Thyroid gland (tissue), 4 donors: Measurements from ENCODE around the gene ETV3. TPM values are rescaled to one million over a fixed set of nuclear protein-coding genes. Genes with fewer than 3 reads are reported as not detected.

Source experiments
- DNase-seq, 2 donors: peaks; one replicate each; pipeline ENCODE4 v3.0.0-alpha.2; 2019
- H3K27ac ChIP-seq, 3 donors: fragments of 200-600 bp; sonication (generic); 1 replicate in 2 of 3; 2 replicates in 1 of 3; pipeline ENCODE4 v1.5.1; 2016 to 2019; ENCODE audit warnings: mild to moderate bottlenecking in 1 of 3, moderate library complexity in 1 of 3
- H3K27me3 ChIP-seq: fragments of 200-600 bp; sonication (generic); one replicate; pipeline ENCODE4 v1.5.1; 2019
- H3K36me3 ChIP-seq, 2 donors: fragments of 200-600 bp; sonication (generic); one replicate each; pipeline ENCODE4 v1.5.1; 2016 to 2019
- H3K4me1 ChIP-seq, 2 donors: fragments of 200-600 bp; sonication (generic); one replicate each; pipeline ENCODE4 v1.5.1; 2017 to 2019
- H3K4me3 ChIP-seq, 3 donors: fragments of 200-600 bp; sonication (generic); replicated peaks in 1 of 3; 1 replicate in 2 of 3; 2 replicates in 1 of 3; pipeline ENCODE4 v1.5.1; 2016; ENCODE audit warnings: mild to moderate bottlenecking in 1 of 3
- H3K9me3 ChIP-seq: fragments of 200-600 bp; sonication (generic); one replicate; pipeline ENCODE4 v1.5.1; 2017
- POLR2A ChIP-seq, 2 donors: fragments of 450-650 bp; IDR thresholded peaks; one replicate each; pipeline ENCODE4 v1.6.1; 2017; ENCODE audit warnings: antibody characterized with exemption in 2 of 2, mild to moderate bottlenecking in 2 of 2, moderate library complexity in 1 of 2
- WGBS, 2 donors: methylation state at CpG; one replicate each; pipeline ENCODE4 v1.1.5; 2017; 5-methylcytosine and 5-hydroxymethylcytosine counted together
- intact Hi-C: fragments of 100-400 bp; cut with DNase I; formaldehyde crosslinking; loops from one replicate; pipeline ENCODE4 v1.15.1; 2023
- total RNA-seq, 4 donors: library from RNA; depleted of rRNA; stranded (reverse); fragments of >200 nt; gene quantifications; one replicate each; pipeline ENCODE4 v1.2.3, GENCODE V29; 2016
- TF ChIP-seq, protein P1 (sequence below), 6 experiments: fragments of 200-600 bp in 3 of 6; fragments of 450-650 bp in 3 of 6; sonication (generic) in 3 of 6; IDR thresholded peaks; one replicate each; pipeline ENCODE4 v1.5.1; 2016 to 2019; ENCODE audit warnings: antibody characterized with exemption in 6 of 6, mild to moderate bottlenecking in 2 of 6, inconsistent platforms in 1 of 6, moderate library complexity in 1 of 6

ETV3 gene
- total RNA-seq, 4 donors from 2014 or later = 15.7 to 24.3 (median 16.0) TPM

DNA sequence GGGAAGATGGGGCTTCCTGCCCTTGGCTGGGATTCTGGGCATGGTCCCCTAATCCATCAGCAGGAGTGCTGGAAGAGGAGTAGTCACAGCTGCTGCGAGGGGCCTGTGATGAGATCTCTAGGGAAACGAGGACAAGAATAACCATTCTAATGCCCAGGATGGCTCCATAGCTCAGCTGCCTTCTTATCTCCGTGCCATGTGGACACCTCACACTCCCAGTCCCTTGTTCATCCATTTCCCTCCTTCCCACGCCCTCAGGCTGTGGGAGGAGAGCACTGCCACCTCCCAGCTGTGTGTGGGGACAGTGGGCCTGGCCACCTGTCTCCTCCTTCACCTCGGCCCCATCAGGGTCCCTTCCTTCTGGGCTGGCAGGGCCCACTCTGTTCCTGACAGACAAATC, 16.1 kb upstream of the ETV3 start:
- Histone ChIP-seq H3K4me3 (no peak overlapping the region), H3K9me3 (no peaks in the 10 kb centered on the region), H3K4me1 (peaks cover 7 to 20% of the 10 kb centered on the region in 2 donors), H3K36me3 (no peaks in the 10 kb centered on the region), H3K27ac (no peak overlapping the region), H3K27me3 (no peaks in the 10 kb centered on the region)
- intact Hi-C loops = no loop called here
- WGBS, 2 donors = 79 to 86% methylated on average over 5 of the region's 5 CpGs
- no peak for DNase-seq
- TF ChIP-seq, protein P1, sequence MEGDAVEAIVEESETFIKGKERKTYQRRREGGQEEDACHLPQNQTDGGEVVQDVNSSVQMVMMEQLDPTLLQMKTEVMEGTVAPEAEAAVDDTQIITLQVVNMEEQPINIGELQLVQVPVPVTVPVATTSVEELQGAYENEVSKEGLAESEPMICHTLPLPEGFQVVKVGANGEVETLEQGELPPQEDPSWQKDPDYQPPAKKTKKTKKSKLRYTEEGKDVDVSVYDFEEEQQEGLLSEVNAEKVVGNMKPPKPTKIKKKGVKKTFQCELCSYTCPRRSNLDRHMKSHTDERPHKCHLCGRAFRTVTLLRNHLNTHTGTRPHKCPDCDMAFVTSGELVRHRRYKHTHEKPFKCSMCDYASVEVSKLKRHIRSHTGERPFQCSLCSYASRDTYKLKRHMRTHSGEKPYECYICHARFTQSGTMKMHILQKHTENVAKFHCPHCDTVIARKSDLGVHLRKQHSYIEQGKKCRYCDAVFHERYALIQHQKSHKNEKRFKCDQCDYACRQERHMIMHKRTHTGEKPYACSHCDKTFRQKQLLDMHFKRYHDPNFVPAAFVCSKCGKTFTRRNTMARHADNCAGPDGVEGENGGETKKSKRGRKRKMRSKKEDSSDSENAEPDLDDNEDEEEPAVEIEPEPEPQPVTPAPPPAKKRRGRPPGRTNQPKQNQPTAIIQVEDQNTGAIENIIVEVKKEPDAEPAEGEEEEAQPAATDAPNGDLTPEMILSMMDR (IDR thresholded peaks at IDR 0.05) = no peak
- TF ChIP-seq POLR2A (IDR thresholded peaks at IDR 0.05) = no peak

DNA sequence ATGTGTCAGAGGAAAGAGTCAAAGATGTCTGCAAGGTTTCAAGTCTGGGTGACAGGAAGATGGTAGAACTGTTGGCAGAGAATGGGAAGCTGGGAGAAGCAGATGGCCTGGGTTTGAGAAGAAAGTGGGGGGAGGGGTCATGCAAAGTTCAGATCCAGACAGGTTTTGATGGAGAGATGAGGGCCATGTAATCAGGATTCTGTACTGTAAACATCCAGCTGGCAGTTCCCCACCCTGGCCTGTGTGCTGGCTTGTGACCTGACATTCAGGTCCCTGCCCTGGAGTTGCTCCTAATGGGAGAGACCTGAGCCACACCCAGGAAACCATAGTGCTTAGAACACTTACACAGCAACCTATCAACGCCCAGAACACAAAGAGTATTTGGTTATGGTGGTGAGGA, 15.6 kb upstream of the ETV3 start:
- Histone ChIP-seq H3K9me3 (no peaks in the 10 kb centered on the region), H3K4me3 (no peak overlapping the region), H3K4me1 (peaks cover 7 to 20% of the 10 kb centered on the region in 2 donors), H3K27ac (no peak overlapping the region), H3K27me3 (no peaks in the 10 kb centered on the region), H3K36me3 (no peaks in the 10 kb centered on the region)
- 71 to 72% methylated on average over 1 of the region's 1 CpG for WGBS, 2 donors
- intact Hi-C loops = no loop called here
- no peak for DNase-seq
- no peak for TF ChIP-seq POLR2A (IDR thresholded peaks at IDR 0.05)
- TF ChIP-seq, protein P1 (IDR thresholded peaks at IDR 0.05) = no peak

DNA sequence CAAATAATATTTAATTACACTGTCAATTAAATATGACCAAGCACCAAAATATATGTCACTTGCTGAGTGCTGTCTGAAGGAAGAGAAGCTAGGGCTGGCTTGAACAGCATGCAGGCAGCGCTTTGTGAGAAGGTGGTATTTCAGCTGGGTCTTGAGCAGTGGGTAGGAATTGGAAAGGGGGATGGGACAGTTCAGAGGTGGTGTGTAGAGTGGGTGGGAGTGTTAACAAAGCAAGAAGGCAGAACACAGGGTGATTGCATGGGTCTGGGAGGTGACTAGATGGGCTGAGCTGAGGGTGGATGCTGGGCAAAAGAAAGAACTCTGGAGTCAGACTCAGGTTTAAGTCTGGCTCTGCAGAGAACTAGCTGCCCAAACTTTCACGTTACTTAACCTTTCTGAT, 14.3 kb upstream of the ETV3 start:
- no peaks in the 10 kb centered on the region for H3K36me3 ChIP-seq
- intact Hi-C loops = no loop called here

DNA sequence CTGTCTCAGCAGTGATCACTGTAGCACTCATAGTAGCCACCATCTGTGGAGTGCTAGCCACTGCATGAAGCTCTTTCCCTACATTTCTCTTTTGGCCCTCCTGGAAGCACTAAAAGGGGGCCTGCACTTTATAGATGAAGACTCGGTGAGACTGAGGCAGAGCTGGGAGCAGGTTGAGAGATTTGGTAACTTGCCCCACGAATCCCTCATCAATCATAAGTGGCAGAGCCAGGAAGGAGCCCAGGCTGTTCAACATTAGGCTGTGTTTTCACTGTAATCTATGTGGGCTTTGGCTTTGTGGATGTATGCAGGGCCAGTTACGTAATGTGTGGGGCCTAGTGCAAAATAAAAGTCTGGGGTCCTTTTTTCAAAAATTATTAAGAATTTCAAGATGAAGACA, 13.3 kb upstream of the ETV3 start:
- Histone ChIP-seq H3K36me3 (no peaks in the 10 kb centered on the region), H3K27me3 (no peaks in the 10 kb centered on the region), H3K4me3 (no peak overlapping the region), H3K27ac (no peak overlapping the region), H3K4me1 (peaks cover 7 to 28% of the 10 kb centered on the region in 2 donors), H3K9me3 (no peaks in the 10 kb centered on the region)
- WGBS, 2 donors = 78 to 91% methylated on average over 3 of the region's 3 CpGs
- intact Hi-C loops = no loop called here
- no peak for TF ChIP-seq POLR2A (IDR thresholded peaks at IDR 0.05)
- TF ChIP-seq, protein P1 (IDR thresholded peaks at IDR 0.05) = no peak
- DNase-seq = no peak

More for the DNA sequence above, 14.3 kb upstream of the ETV3 start:
- 95 to 96% methylated on average over 2 of the region's 2 CpGs for WGBS, 2 donors
- no peaks in the 10 kb centered on the region for H3K9me3 ChIP-seq
- no peak overlapping the region for H3K27ac ChIP-seq
- no peak for TF ChIP-seq POLR2A (IDR thresholded peaks at IDR 0.05)
- DNase-seq = no peak
- H3K4me1 ChIP-seq = peaks cover 7 to 28% of the 10 kb centered on the region in 2 donors
- no peak overlapping the region for H3K4me3 ChIP-seq
- H3K27me3 ChIP-seq = no peaks in the 10 kb centered on the region

DNA sequence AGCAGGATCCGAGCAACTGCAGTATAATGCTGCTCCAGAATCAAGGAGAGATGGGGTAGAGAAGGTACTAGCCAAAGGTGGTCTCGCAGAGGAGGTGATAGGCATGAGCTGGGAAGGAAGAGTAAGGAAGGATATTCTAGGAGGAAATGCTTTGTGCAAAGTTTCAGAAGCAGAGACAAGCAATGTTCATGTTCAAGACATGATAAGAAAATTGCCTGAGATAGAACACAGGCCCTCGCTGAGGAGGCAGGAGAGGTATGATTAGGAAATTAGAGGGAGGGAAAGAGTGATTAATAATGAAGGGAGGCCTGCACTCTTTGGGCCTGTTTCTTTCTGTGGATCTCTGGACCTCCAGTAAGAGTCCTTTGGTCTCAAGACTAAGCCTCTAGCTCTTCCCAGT, 12.9 kb upstream of the ETV3 start:
- Histone ChIP-seq H3K27me3 (no peaks in the 10 kb centered on the region), H3K36me3 (no peaks in the 10 kb centered on the region), H3K27ac (no peak overlapping the region), H3K9me3 (no peaks in the 10 kb centered on the region), H3K4me3 (no peak overlapping the region), H3K4me1 (peaks cover 5 to 26% of the 10 kb centered on the region in 2 donors)
- WGBS, 2 donors = 95 to 97% methylated on average over 3 of the region's 3 CpGs
- TF ChIP-seq, protein P1 (IDR thresholded peaks at IDR 0.05) = no peak
- no peak for DNase-seq
- intact Hi-C loops = no loop called here

DNA sequence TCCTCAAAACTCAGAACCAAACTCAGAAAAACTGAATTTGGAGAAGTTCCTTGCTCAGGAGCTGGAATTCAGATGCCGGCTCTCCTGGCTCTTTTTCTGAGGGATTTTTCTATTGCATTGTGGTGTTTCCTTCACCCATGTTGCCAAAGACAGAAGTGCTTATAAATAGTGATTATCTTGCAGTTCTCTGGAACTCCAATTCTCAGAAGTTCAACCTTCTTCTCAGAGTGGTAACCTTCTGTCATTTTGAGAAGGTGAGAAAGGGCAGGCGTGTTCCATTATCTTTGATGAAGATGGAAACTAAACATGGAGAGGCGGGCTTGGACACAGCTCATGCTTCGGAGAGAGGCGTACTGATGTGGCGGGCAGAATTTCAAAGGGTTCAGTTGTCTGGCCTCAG, 12.4 kb upstream of the ETV3 start:
- no peak overlapping the region for H3K27ac ChIP-seq
- 97% methylated on average over 6 of the region's 6 CpGs for WGBS, 2 donors
- H3K4me3 ChIP-seq = no peak overlapping the region
- peaks cover under 1 to 21% of the 10 kb centered on the region in 2 donors for H3K4me1 ChIP-seq
- DNase-seq = no peak
- TF ChIP-seq, protein P1 (IDR thresholded peaks at IDR 0.05) = no peak
- no peak for TF ChIP-seq POLR2A (IDR thresholded peaks at IDR 0.05)
- intact Hi-C loops = no loop called here
- no peaks in the 10 kb centered on the region for H3K36me3 ChIP-seq
- no peaks in the 10 kb centered on the region for H3K9me3 ChIP-seq
- H3K27me3 ChIP-seq = no peaks in the 10 kb centered on the region
